ENCODE data around the gene STK11.

GRCh38 chr19:1266129-1266915, 60.7 kb downstream of the STK11 start:
- no peak for TF ChIP-seq POLR2A (IDR thresholded peaks at IDR 0.05)
- TF ChIP-seq, protein P1, sequence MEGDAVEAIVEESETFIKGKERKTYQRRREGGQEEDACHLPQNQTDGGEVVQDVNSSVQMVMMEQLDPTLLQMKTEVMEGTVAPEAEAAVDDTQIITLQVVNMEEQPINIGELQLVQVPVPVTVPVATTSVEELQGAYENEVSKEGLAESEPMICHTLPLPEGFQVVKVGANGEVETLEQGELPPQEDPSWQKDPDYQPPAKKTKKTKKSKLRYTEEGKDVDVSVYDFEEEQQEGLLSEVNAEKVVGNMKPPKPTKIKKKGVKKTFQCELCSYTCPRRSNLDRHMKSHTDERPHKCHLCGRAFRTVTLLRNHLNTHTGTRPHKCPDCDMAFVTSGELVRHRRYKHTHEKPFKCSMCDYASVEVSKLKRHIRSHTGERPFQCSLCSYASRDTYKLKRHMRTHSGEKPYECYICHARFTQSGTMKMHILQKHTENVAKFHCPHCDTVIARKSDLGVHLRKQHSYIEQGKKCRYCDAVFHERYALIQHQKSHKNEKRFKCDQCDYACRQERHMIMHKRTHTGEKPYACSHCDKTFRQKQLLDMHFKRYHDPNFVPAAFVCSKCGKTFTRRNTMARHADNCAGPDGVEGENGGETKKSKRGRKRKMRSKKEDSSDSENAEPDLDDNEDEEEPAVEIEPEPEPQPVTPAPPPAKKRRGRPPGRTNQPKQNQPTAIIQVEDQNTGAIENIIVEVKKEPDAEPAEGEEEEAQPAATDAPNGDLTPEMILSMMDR (IDR thresholded peaks at IDR 0.05): no peak

All from testis (tissue), 2 donors.